ENCODE data around the gene ITPK1.
"Not testable (repeated sequence)": the region's sequence is repeated elsewhere in the genome, so short reads cannot be mapped to it uniquely, and the experiment has no call there.

Gene ITPK1

DNA sequence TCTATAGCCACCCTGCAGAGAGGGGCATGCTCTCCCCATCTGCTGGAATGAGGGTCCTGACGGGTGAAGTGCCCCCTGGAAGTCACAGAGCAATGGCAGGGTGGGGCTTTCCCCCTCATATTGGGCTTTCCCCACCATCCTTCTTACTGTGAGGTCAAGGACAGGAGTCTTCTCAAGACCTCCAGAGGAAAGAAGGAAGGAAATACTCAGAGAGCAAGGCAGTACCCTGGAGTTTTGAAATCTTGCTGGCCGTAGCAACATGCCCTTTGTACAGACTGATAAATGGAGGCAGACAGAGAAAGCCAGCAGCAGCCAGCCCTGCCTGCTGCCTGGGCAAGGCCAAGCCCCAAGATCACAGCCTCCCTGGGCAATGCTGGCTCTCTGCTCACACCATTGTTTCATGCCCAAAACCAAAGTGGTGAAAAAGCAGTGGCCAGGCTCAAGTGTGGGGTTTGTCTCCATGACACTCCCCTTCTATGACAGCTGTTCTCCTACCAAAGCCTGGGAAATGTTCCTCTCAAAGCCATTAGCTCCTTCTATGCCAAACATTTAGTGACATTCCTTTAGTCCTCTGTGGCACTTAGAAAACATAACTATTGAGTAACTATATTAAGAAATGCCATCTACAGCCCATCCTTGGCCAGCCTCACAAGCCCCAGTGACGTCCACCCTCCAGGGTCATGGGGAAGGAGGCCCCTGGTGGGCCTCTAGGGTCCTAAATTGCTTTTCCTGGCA lies 13.2 kb upstream of the ITPK1 start:
- peak in 1 of 2 donors; percentile 43 for DNase-seq

- DNase-seq = peak; percentile 91 to 96
These were observed 10.4 kb upstream of the ITPK1 start for GRCh38 chr14:93126111-93126510.

GRCh38 chr14:93122826-93123225 lies 7.1 kb upstream of the ITPK1 start:
- no peak for DNase-seq

DNA sequence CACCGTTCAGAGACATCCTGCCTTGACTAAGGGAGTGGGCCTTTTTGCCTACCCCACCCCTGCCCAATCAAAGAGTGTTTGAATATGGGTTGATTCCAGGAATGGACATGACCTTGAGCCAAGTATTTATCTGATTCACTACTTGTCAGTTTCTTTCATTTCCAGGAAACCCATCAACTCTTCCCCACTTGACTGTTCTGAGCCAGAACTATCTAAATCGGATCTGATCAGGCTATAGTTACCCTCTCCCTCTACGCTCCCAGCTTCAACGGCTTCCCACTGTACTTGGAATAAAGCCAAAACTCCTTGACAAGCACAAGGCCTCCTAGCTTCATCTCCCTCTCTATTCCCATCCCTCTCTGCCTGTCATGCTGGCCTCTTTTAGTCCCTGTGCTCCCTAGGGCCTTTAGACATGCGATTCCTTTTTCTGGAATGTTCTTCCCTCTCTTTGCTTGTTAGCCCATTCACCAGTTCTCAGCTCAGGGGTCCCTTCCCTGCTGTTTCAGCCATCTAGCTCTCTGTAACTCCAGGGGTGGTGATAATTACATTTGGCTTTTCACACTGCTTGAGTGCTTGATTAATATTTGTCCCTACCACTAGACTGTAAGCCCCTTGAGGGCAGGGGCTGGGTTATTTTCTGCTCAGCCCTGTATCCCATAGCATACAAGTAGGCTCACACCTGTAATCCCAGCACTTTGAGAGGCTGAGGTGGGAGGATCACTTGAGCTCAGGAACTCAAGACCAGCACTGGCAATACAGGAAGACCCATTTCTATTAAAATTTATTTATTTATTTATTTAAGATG lies 5.5 kb upstream of the ITPK1 start:
- no peak for DNase-seq

DNA sequence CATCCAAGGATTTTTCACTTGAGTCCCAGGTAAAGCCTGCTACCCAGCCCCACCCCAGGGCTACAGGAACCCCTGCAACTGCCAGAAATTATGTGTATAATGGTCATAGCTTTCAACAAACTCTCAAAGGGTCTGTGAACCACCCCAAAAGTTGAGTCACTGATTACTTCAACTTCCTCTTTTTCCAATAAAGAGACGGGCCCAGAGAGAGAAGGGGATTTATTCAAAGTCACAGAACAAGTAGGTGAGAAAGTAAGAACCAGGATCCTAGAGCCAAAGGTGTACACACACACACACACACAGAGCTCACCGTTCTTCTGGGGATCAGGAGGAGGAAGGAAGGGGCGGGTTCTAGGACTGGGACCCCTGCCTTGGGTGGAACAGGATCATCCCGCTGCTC lies 4.8 kb upstream of the ITPK1 start:
- peak; percentile 66 to 73 for DNase-seq

DNA sequence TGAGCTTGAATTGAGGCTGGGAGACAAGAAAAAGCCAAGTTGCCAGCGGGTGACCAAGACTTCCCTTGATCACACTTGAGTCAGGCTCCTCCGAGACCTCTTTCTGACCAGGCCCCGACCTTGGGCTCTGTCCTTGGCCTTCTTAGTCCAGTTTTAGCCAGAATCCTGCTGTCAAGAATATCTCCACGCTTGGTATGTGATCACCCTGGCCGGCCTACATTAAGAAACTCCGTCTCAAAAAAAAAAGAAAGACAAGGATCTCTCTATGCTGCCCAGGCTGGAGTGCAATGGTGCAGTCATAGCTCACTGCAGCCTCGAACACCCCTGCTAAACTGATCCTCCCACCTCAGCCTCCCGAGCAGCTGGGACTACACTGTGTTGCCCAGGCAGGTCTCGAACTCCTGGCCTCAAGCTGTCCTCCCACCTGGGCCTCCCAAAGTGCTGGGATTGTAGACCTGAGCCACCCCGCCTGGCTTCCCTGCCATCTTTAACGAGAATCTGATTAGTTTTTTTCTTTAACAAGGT lies 1.0 kb upstream of the ITPK1 start:
- DNase-seq = no peak

DNA sequence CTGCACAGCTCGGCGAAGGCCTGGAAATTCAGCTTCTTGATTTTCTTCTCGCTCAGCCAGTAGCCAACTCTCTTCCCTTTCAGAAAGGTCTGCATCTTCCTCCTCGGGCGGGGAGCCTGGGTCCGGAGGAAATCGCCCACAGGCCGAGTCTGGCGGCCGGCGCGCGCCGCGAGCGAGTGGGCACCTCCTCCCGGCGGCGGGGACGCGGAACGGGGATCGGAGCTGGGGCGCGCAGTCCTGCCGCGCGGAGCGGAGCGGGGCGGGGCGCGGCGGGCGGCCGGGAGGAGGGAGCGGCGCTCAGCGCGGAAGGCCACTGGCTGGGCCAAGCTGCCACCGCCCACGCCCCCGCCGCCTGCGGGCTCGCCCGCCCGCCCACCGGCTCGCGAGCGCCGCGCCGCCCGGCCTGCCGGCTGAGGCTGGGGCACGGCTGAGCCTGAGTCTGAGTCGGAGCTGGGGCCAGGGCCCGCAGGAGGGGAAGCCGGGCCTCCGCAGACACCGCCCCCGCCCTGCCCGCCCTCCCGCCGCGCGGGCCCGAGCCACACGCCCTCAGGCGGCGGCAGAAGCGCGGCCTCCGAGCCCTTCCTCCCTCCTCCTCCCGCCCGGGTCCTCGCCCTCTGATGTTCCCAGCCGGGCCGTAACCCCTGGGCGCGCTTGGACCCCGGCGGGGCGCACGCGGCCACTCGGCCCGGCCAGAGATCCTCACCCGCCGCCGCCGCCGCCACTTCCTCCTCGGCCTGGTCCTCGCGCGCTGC lies 480 bp downstream of the ITPK1 start:
- DNase-seq = peak; percentile 88

DNA sequence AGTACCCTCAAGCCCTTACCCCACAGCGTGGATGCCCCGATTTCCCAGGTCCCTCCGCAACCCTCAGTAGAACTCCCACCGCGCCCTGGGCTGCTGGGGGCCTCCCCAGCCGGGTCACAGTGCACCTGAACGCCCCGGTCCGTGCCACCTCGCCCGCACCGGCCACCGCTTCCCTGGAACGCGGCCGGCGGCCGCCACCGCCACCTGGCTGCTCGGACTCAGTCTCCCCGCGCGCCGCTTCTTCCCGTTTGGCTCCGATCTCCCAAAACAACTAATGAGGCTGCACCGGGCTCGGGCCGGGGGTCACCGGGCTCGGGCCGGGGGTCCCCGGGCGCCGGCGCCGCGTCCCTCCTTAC lies 1.0 kb downstream of the ITPK1 start:
- DNase-seq = no peak

- DNase-seq = no peak
These were observed 1.5 kb downstream of the ITPK1 start for GRCh38 chr14:93114068-93114710.

DNA sequence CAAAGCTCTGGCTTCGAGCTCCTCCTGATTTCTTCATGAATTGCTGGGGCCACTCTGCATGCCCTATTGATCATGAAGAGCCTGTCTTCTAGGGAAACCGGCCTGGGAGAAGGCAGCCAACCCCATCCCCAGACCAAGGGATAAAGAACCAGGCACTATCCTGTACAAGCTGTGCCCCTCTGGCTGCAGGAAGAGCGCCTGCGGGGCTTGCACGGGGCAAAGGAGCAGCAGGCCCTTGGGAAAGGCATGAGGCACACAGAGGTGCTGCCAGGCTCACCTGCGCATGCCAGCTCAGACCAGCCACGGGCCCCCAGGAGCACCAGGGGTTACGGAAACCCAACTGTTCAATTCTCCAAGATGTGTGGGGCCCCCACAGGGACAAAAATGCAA lies 2.1 kb downstream of the ITPK1 start:
- no peak for DNase-seq

- peak; percentile 76 to 94 for DNase-seq
These were observed 2.6 kb downstream of the ITPK1 start for GRCh38 chr14:93112891-93113677.

DNA sequence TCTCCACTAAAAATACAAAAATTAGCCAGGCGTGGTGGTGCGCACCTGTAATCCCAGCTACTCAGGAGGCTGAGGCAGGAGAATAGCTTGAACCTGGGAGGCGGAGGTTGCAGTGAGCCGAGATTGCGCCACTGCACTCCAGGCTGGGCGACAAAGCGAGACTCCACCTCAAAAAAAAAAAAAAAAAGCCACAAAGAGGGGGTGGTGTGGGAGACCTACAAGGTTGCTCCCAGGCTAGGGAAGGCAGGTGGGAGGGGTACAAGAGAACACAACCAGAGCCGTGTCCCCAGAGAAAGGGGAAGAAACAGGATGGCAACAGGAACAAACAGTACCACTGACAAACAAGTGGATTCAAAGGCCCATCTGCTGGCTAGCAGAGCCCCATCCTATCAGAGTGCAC lies 4.2 kb downstream of the ITPK1 start:
- peak in 1 of 2 donors; percentile 68 for DNase-seq

- DNase-seq = no peak
These were observed 4.8 kb downstream of the ITPK1 start for GRCh38 chr14:93110856-93111419.

- DNase-seq = no peak
These were observed 5.9 kb downstream of the ITPK1 start for GRCh38 chr14:93109572-93110481.

DNA sequence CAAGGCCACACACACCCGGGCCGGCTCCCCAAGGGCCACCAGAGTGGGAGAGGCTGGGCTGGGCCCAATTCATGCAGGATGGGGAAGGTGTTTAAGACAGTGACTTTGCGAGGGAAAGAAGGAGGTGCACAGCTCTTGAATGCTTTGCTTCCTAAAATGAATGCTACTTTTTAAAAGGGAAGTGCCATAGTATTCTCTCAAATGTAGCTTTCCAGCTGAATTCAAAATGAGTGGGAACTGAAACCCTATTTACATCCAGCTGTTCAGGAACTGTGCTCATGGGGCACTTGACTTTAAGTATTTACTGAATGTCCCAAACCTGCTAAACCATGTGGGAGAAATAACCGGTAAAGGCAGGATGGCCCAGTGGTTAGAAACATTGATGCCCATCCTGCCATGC lies 7.6 kb downstream of the ITPK1 start:
- peak; percentile 47 to 60 for DNase-seq

- no peak for DNase-seq
These were observed 8.3 kb downstream of the ITPK1 start for GRCh38 chr14:93107453-93107852.

DNA sequence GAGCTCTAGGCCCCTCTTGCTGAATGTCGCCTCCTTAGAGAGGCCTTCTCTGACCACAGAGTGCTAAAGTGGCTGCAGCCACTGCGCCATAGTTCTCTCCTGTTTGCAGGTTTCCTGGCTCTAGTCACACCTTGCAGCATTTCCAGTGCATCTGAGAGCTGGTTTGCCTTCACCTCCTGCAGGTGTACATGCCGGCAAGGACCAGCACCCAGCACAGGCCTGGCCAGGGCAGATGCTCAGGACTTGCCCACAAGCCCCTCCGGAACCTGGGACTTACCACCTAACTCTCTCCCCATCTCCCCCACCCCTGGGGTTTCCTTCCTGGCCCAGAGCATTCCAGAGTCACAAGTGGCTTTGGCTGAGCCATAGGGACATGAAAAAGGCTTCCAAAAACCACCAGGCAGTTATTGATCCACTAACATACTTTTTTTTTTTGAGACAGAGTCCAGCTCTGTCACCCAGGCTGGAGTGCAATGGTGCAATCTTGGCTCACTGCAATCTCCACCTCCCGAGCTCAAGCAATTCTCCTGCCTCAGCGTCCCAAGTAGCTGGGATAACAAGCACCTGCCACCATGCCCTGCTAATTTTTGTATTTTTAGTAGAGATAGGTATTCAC lies 9.1 kb downstream of the ITPK1 start:
- DNase-seq = no peak

DNA sequence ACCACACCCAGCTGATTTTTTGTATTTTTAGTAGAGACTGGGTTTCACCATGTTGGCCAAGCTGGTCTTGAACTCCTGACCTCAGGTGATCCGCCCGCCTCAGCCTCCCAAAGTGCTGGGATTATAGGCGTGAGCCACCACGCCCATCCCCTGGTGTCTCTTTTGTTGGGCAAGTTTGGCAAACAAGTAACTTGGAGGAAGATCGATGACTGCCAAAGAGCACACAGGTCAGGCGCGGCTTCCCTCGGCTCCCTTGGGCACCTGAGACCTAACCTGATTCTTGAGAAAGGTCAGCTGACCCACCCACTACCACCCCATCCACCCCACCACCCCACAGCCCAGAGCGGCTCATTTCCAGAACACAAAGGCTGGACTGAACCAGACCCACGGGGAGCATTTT lies 9.9 kb downstream of the ITPK1 start:
- not testable (repeated sequence) for DNase-seq

- DNase-seq = peak; percentile 72 to 85
These were observed 10.4 kb downstream of the ITPK1 start for GRCh38 chr14:93105362-93105761.

- no peak for DNase-seq
These were observed 10.8 kb downstream of the ITPK1 start for GRCh38 chr14:93104961-93105360.

Measured in inflammatory macrophage treated with lipopolysaccharide for 1 hour (primary cell).